ENCODE results near the gene DYNC2H1. TPM values are rescaled to one million over a fixed set of nuclear protein-coding genes. Genes with fewer than 3 reads are reported as not detected.

Gene DYNC2H1
- total and polyA plus RNA-seq, 2 donors (not counting 1 experiment from before 2014, with no cell fraction given): 20.1 to 65.9 TPM

- TF ChIP-seq CTCF (conservative IDR thresholded peaks at IDR 0.05 in 1 of 2, IDR thresholded peaks at IDR 0.05 in 1 of 2; ENCODE audit: low read depth in 1 of 2, low read length in 2 of 2) (no peak), EZH2 (IDR thresholded peaks at IDR 0.05; ENCODE audit: low read length, missing control alignments) (no peak)
- peak overlapping the region in 3 of 4 experiments; percentile 9 to 99 (median 95) for H3K4me3 ChIP-seq (replicated peaks in 1 of 4; ENCODE audit: control extremely low read depth in 1 of 4, insufficient read depth in 1 of 4, low read depth in 3 of 4, low read length in 4 of 4)
- no peak overlapping the region for H3K9ac ChIP-seq (ENCODE audit: insufficient read depth, low read length)
- peaks cover 14% of the 10 kb centered on the region for H3K79me2 ChIP-seq (ENCODE audit: control insufficient read depth, insufficient read depth, low read length)
- H2AFZ ChIP-seq (ENCODE audit: low read length): no peak overlapping the region
- no peaks in the 10 kb centered on the region for H3K9me3 ChIP-seq (ENCODE audit: control insufficient read depth, insufficient read depth, low read depth, low read length)
- no peaks in the 10 kb centered on the region for H3K27me3 ChIP-seq (ENCODE audit: control insufficient read depth, insufficient read depth, low read length)
- H3K27ac ChIP-seq (ENCODE audit: insufficient read depth, low read length): no peak overlapping the region
- no peak for DNase-seq (ENCODE audit: low read depth in 2 of 2)
- no peaks in the 10 kb centered on the region for H3K36me3 ChIP-seq (ENCODE audit: control insufficient read depth, insufficient read depth, low read length)
- no peaks in the 10 kb centered on the region for H4K20me1 ChIP-seq (ENCODE audit: control insufficient read depth, extremely low read depth, insufficient read depth, low read length)
- H3K4me1 ChIP-seq (ENCODE audit: control insufficient read depth, extremely low read depth, insufficient read depth, low read length): no peaks in the 10 kb centered on the region
- peak overlapping the region; percentile 45 for H3K4me2 ChIP-seq (ENCODE audit: extremely low read depth, insufficient read depth, low read length)
Measured at GRCh38 chr11:103111400-103111799, 2.2 kb downstream of the DYNC2H1 start.

GRCh38 chr11:103112364-103112763, 3.1 kb downstream of the DYNC2H1 start:
- no peaks in the 10 kb centered on the region for H4K20me1 ChIP-seq (ENCODE audit: control insufficient read depth, extremely low read depth, insufficient read depth, low read length)
- DNase-seq (ENCODE audit: low read depth in 2 of 2): peak in 1 of 2 donors; percentile 14
- H3K9me3 ChIP-seq (ENCODE audit: control insufficient read depth, insufficient read depth, low read depth, low read length): no peaks in the 10 kb centered on the region
- no peak overlapping the region for H3K9ac ChIP-seq (ENCODE audit: insufficient read depth, low read length)
- no peak overlapping the region for H2AFZ ChIP-seq (ENCODE audit: low read length)
- H3K27ac ChIP-seq (ENCODE audit: insufficient read depth, low read length): no peak overlapping the region
- H3K4me3 ChIP-seq (replicated peaks in 1 of 4; ENCODE audit: control extremely low read depth in 1 of 4, insufficient read depth in 1 of 4, low read depth in 3 of 4, low read length in 4 of 4): peak overlapping the region in 2 of 4 experiments; percentile 32 to 99
- H3K79me2 ChIP-seq (ENCODE audit: control insufficient read depth, insufficient read depth, low read length): peaks cover 14% of the 10 kb centered on the region
- H3K4me2 ChIP-seq (ENCODE audit: extremely low read depth, insufficient read depth, low read length): peak overlapping the region; percentile 51
- no peaks in the 10 kb centered on the region for H3K4me1 ChIP-seq (ENCODE audit: control insufficient read depth, extremely low read depth, insufficient read depth, low read length)
- H3K36me3 ChIP-seq (ENCODE audit: control insufficient read depth, insufficient read depth, low read length): no peaks in the 10 kb centered on the region
- H3K27me3 ChIP-seq (ENCODE audit: control insufficient read depth, insufficient read depth, low read length): no peaks in the 10 kb centered on the region
- no peak for TF ChIP-seq CTCF (conservative IDR thresholded peaks at IDR 0.05 in 1 of 2, IDR thresholded peaks at IDR 0.05 in 1 of 2; ENCODE audit: low read depth in 1 of 2, low read length in 2 of 2)
- no peak for TF ChIP-seq EZH2 (IDR thresholded peaks at IDR 0.05; ENCODE audit: low read length, missing control alignments)

GRCh38 chr11:103114836-103115235, 5.6 kb downstream of the DYNC2H1 start:
- no peak for DNase-seq (ENCODE audit: low read depth in 2 of 2)
- no peak overlapping the region for H3K27ac ChIP-seq (ENCODE audit: insufficient read depth, low read length)
- peaks cover 12% of the 10 kb centered on the region for H3K79me2 ChIP-seq (ENCODE audit: control insufficient read depth, insufficient read depth, low read length)
- no peak overlapping the region for H3K4me2 ChIP-seq (ENCODE audit: extremely low read depth, insufficient read depth, low read length)
- H3K9me3 ChIP-seq (ENCODE audit: control insufficient read depth, insufficient read depth, low read depth, low read length): no peaks in the 10 kb centered on the region
- no peak for TF ChIP-seq EZH2 (IDR thresholded peaks at IDR 0.05; ENCODE audit: low read length, missing control alignments)
- no peak for TF ChIP-seq CTCF (conservative IDR thresholded peaks at IDR 0.05 in 1 of 2, IDR thresholded peaks at IDR 0.05 in 1 of 2; ENCODE audit: low read depth in 1 of 2, low read length in 2 of 2)
- no peaks in the 10 kb centered on the region for H4K20me1 ChIP-seq (ENCODE audit: control insufficient read depth, extremely low read depth, insufficient read depth, low read length)
- H3K27me3 ChIP-seq (ENCODE audit: control insufficient read depth, insufficient read depth, low read length): no peaks in the 10 kb centered on the region
- no peak overlapping the region for H3K9ac ChIP-seq (ENCODE audit: insufficient read depth, low read length)
- no peaks in the 10 kb centered on the region for H3K36me3 ChIP-seq (ENCODE audit: control insufficient read depth, insufficient read depth, low read length)
- no peak overlapping the region for H2AFZ ChIP-seq (ENCODE audit: low read length)
- no peaks in the 10 kb centered on the region for H3K4me1 ChIP-seq (ENCODE audit: control insufficient read depth, extremely low read depth, insufficient read depth, low read length)
- no peak overlapping the region for H3K4me3 ChIP-seq (replicated peaks in 1 of 4; ENCODE audit: control extremely low read depth in 1 of 4, insufficient read depth in 1 of 4, low read depth in 3 of 4, low read length in 4 of 4)

All from fibroblast of lung (primary cell).